HFFc6 (cell line): ENCODE measurements around the gene SV2B. TPM values are rescaled to one million over a fixed set of nuclear protein-coding genes. Genes with fewer than 3 reads are reported as not detected.

Experiments
- DNase-seq: peaks from one replicate; pipeline ENCODE4 v3.0.0-alpha.2; 2018
- H3K27ac Mint-ChIP-seq: 2 replicates; pipeline ENCODE4 v1.8.0; 2020; ENCODE audit warnings: mild to moderate bottlenecking, mixed read lengths
- H3K27me3 Mint-ChIP-seq: 2 replicates; pipeline ENCODE4 v1.8.0; 2021; ENCODE audit warnings: mild to moderate bottlenecking, moderate library complexity, mixed read lengths; ENCODE audit not compliant: insufficient read depth
- H3K36me3 Mint-ChIP-seq: 2 replicates; pipeline ENCODE4 v1.8.0; 2021; ENCODE audit warnings: low read depth, mixed read lengths
- H3K4me1 Mint-ChIP-seq: 2 replicates; pipeline ENCODE4 v1.8.0; 2020; ENCODE audit warnings: low read depth, mixed read lengths
- H3K4me3 Mint-ChIP-seq: 2 replicates; pipeline ENCODE4 v1.8.0; 2020; ENCODE audit warnings: mild to moderate bottlenecking, moderate library complexity, mixed read lengths
- H3K9me3 Mint-ChIP-seq: 2 replicates; pipeline ENCODE4 v1.8.0; 2020; ENCODE audit warnings: mild to moderate bottlenecking, mixed read lengths
- total RNA-seq, 6 experiments: library from RNA; stranded (reverse); fragmentation: NEBNext Ultra II Directional; extraction: Animal tissue kit (Norgen Biotek cat#: 25700); gene quantifications; 2 replicates in 1 of 6; 3 replicates in 5 of 6; pipeline ENCODE4 v1.2.3, GENCODE V29; 2021
- TF ChIP-seq, protein P1 (sequence below): fragments of 200-600 bp; sonication (generic); IDR thresholded peaks from 2 replicates; pipeline ENCODE4 v1.5.0; 2021; ENCODE audit warnings: antibody characterized with exemption, mild to moderate bottlenecking

SV2B gene
- total RNA-seq, 6 experiments from 2014 or later, result not detected

DNA sequence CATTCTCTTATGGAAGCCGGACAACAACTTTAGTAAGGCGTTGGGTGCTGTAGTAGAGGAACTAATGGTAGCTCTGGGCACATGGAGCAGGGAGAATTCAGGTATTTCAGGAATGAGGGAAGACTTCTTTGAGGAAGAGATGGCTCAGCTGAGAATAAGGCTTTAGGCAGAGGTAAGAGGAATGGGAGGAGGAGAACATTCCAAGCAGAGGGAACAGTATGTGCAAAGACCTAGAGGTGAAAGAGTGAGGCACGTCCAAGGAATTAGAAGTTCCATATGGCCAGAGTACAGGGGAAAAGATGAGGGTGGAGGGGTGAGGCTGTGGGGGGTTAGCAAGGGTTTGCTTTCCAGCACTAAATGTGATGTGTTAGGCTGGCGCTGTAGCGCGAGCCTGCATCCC lies 1.6 kb upstream of the SV2B start:
- H3K9me3 Mint-ChIP-seq, result no peaks in the 10 kb centered on the region; the same call in 1 of the 2 replicates
- H3K27ac Mint-ChIP-seq, result no peak overlapping the region
- TF ChIP-seq, protein P1, sequence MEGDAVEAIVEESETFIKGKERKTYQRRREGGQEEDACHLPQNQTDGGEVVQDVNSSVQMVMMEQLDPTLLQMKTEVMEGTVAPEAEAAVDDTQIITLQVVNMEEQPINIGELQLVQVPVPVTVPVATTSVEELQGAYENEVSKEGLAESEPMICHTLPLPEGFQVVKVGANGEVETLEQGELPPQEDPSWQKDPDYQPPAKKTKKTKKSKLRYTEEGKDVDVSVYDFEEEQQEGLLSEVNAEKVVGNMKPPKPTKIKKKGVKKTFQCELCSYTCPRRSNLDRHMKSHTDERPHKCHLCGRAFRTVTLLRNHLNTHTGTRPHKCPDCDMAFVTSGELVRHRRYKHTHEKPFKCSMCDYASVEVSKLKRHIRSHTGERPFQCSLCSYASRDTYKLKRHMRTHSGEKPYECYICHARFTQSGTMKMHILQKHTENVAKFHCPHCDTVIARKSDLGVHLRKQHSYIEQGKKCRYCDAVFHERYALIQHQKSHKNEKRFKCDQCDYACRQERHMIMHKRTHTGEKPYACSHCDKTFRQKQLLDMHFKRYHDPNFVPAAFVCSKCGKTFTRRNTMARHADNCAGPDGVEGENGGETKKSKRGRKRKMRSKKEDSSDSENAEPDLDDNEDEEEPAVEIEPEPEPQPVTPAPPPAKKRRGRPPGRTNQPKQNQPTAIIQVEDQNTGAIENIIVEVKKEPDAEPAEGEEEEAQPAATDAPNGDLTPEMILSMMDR, result no peak
- H3K4me3 Mint-ChIP-seq, result no peak overlapping the region
- no peak for DNase-seq
- H3K27me3 Mint-ChIP-seq, result peaks cover 18% of the 10 kb centered on the region
- H3K4me1 Mint-ChIP-seq, result peaks cover 11% of the 10 kb centered on the region
- H3K36me3 Mint-ChIP-seq, result no peaks in the 10 kb centered on the region

DNA sequence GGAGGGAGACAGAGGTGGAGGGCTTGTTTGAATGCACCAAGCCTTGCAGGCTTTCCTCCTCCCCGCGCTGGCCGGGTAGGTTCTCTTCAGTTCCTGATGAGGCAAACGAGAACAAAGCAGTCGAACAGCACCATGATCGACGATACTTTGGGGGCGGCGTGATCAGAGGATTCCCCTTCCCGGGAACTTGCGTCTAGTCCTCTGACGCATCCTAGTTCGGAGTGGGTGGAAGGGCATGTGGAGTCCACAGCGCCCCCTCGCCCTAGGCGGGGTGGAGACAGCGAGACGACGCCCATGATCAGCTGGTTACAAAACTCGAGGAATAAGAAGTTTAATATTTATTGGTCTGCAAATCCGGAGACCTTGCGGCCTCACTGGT lies 452 bp upstream of the SV2B start:
- Mint-ChIP-seq H3K27me3 (peaks cover 21% of the 10 kb centered on the region), H3K4me1 (peaks cover 11% of the 10 kb centered on the region), H3K36me3 (no peaks in the 10 kb centered on the region), H3K9me3 (no peaks in the 10 kb centered on the region), H3K4me3 (peak overlapping the region; percentile 57), H3K27ac (no peak overlapping the region)
- TF ChIP-seq, protein P1, result no peak
- DNase-seq, result no peak

DNA sequence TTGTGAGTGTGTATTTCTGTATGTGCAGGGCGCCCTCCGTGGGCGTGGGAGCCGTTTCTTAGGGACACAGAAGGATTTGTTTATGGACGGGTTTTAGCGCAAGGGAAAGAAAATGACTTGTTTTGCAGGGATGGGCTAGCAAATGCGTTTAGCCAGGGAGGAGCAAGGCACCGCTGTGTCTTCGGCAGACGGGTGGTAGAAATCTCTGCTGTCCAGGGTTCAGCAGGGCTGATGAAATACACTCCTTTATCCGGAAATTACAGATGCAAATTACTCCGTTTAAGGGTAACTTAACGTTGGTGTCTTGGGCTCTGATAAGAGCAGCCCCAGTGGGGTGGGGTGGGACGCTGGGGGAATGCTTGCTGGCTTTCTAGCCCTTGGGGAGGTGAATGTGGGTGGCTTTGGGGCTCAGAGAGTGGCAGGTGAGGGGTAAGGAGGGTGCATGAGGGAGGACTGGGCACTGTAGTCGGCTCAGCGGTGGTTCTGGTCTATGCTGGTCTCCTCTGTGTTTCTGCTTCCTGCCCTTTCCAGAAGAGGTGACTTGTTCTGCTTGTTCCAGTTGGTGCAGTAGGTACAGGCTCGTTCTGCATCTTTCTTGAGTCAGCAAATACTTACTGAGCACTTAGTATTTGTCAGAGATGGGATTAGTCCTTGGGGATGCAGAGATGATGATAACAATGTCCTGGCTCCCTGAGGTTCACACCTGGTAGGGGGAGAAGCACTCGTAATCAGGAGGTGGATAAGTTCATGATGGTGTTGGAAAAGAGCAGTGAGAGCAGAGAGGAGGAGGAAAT lies 954 bp downstream of the SV2B start:
- Mint-ChIP-seq H3K4me1 (peaks cover 11% of the 10 kb centered on the region), H3K27ac (no peak overlapping the region), H3K4me3 (peak overlapping the region; percentile 79), H3K27me3 (peaks cover 21% of the 10 kb centered on the region), H3K36me3 (no peaks in the 10 kb centered on the region), H3K9me3 (no peaks in the 10 kb centered on the region)
- DNase-seq, result no peak
- TF ChIP-seq, protein P1, result no peak

DNA sequence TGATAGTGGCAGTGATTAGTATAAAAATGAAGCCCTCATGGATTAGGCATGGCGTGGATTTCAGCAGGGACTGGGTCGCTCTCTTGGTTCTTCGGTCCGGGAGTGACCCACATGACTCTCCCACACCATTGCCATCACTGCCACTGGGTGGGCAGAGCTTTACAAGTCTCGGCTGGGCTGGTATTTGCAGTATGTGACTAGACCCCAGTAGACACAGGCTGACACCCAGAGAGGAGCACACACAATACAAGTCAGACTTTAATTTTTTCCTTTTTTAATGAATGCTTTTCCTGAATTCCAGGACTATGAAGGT lies 1.5 kb downstream of the SV2B start:
- peaks cover 11% of the 10 kb centered on the region for H3K4me1 Mint-ChIP-seq
- no peak overlapping the region for H3K27ac Mint-ChIP-seq
- H3K36me3 Mint-ChIP-seq, result no peaks in the 10 kb centered on the region
- TF ChIP-seq, protein P1, result no peak
- H3K9me3 Mint-ChIP-seq, result peaks cover under 1% of the 10 kb centered on the region; the same call in 1 of the 2 replicates
- no peak for DNase-seq
- no peak overlapping the region for H3K4me3 Mint-ChIP-seq
- H3K27me3 Mint-ChIP-seq, result peaks cover 21% of the 10 kb centered on the region

DNA sequence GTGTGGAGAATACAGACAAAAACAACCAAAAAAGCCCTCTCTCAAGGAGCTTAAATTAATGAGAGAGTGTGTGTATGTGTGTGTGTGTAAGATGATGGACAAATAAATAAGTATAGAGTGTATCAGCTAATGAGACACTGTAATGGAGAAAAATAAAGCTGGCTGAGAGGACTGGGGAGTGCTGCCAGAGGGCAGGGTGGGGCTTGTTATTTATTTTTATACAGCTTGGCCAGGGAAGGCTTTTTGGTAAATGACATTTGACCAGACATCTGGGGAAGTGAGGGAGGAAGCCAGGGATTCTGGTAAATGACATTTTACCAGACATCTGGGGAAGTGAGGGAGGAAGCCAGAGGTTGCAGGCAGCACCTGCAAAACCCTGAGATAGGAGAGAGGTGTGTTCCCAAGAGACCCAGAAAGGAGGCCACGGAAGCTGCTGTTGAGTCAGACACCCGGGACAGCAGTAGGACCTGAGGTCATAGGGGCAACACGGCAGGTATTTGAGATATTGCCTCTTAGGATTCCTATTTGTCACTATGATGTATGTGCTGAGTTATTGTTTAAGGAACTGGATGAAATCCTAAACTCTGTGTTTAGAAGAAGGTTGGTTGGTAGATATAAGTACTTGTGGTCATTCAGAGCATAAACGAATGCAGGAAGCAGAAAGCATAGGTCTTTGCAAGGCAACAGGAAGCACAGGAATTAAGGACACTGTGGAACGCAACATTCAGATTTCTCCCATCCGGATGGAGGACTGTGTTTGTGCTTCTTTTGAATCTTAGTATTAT lies 2.7 kb downstream of the SV2B start:
- Mint-ChIP-seq H3K4me3 (no peak overlapping the region), H3K9me3 (peaks cover 5% of the 10 kb centered on the region; the same call in 1 of the 2 replicates)

More for the DNA sequence above, 2.7 kb downstream of the SV2B start:
- H3K27me3 Mint-ChIP-seq, result peaks cover 23% of the 10 kb centered on the region
- no peak overlapping the region for H3K27ac Mint-ChIP-seq
- DNase-seq, result no peak
- H3K36me3 Mint-ChIP-seq, result no peaks in the 10 kb centered on the region
- TF ChIP-seq, protein P1, result no peak
- peaks cover 11% of the 10 kb centered on the region for H3K4me1 Mint-ChIP-seq
